ENCODE results near the gene ATG13. TPM values are rescaled to one million over a fixed set of nuclear protein-coding genes. Genes with fewer than 3 reads are reported as not detected.

Gene ATG13
- total RNA-seq, 1 donor from 2014 or later: 36.9 TPM

GRCh38 chr11:46633291-46634217 is 16.2 kb downstream of the ATG13 start:
- no peak overlapping the region for H3K4me3 ChIP-seq (ENCODE audit: low read depth, low read length)
- no peaks in the 10 kb centered on the region for H3K27me3 ChIP-seq (ENCODE audit: control insufficient read depth, insufficient read depth, low read length)
- DNase-seq (ENCODE audit: low read depth) (no peak), FAIRE-seq (no peak)
- TF ChIP-seq, protein P1, sequence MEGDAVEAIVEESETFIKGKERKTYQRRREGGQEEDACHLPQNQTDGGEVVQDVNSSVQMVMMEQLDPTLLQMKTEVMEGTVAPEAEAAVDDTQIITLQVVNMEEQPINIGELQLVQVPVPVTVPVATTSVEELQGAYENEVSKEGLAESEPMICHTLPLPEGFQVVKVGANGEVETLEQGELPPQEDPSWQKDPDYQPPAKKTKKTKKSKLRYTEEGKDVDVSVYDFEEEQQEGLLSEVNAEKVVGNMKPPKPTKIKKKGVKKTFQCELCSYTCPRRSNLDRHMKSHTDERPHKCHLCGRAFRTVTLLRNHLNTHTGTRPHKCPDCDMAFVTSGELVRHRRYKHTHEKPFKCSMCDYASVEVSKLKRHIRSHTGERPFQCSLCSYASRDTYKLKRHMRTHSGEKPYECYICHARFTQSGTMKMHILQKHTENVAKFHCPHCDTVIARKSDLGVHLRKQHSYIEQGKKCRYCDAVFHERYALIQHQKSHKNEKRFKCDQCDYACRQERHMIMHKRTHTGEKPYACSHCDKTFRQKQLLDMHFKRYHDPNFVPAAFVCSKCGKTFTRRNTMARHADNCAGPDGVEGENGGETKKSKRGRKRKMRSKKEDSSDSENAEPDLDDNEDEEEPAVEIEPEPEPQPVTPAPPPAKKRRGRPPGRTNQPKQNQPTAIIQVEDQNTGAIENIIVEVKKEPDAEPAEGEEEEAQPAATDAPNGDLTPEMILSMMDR (IDR thresholded peaks at IDR 0.05; ENCODE audit: insufficient read depth, low read length, severe bottlenecking): no peak
- H3K36me3 ChIP-seq (ENCODE audit: control insufficient read depth, insufficient read depth, low read length): peaks cover 3% of the 10 kb centered on the region

GRCh38 chr11:46635557-46636139 is 18.3 kb downstream of the ATG13 start:
- Histone ChIP-seq H3K4me3 (ENCODE audit: low read depth, low read length) (no peak overlapping the region), H3K36me3 (ENCODE audit: control insufficient read depth, insufficient read depth, low read length) (peaks cover 3% of the 10 kb centered on the region), H3K27me3 (ENCODE audit: control insufficient read depth, insufficient read depth, low read length) (no peaks in the 10 kb centered on the region)
- no peak for FAIRE-seq
- no peak for DNase-seq (ENCODE audit: low read depth)
- TF ChIP-seq, protein P1 (IDR thresholded peaks at IDR 0.05; ENCODE audit: insufficient read depth, low read length, severe bottlenecking): no peak

DNA sequence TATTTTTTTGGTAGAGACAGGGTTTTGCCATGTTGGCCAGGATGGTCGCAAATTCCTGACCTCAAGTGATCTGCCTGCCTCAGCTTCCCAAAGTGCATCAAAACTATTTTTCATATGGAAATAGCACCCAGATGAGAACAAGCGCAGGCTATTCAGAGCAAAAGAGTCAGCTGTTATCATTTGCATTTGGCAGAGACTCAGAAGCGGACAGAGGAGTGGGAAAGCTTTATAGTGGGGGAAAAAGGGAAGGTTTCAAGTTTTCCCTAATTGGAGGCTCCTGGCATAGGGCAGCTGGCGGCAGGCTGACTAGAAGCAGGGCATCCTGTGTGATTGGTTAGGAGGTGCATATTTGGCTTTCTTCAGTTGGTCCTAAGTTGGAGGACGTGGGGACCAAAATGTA is 20.2 kb downstream of the ATG13 start:
- TF ChIP-seq, protein P1 (IDR thresholded peaks at IDR 0.05; ENCODE audit: insufficient read depth, low read length, severe bottlenecking): no peak

GRCh38 chr11:46639197-46639839 is 22.0 kb downstream of the ATG13 start:
- TF ChIP-seq, protein P1 (IDR thresholded peaks at IDR 0.05; ENCODE audit: insufficient read depth, low read length, severe bottlenecking): no peak
- no peak for FAIRE-seq

More for the DNA sequence above, 20.2 kb downstream of the ATG13 start:
- no peaks in the 10 kb centered on the region for H3K27me3 ChIP-seq (ENCODE audit: control insufficient read depth, insufficient read depth, low read length)
- FAIRE-seq (no peak), DNase-seq (ENCODE audit: low read depth) (no peak)
- H3K36me3 ChIP-seq (ENCODE audit: control insufficient read depth, insufficient read depth, low read length): no peaks in the 10 kb centered on the region
- no peak overlapping the region for H3K4me3 ChIP-seq (ENCODE audit: low read depth, low read length)

DNA sequence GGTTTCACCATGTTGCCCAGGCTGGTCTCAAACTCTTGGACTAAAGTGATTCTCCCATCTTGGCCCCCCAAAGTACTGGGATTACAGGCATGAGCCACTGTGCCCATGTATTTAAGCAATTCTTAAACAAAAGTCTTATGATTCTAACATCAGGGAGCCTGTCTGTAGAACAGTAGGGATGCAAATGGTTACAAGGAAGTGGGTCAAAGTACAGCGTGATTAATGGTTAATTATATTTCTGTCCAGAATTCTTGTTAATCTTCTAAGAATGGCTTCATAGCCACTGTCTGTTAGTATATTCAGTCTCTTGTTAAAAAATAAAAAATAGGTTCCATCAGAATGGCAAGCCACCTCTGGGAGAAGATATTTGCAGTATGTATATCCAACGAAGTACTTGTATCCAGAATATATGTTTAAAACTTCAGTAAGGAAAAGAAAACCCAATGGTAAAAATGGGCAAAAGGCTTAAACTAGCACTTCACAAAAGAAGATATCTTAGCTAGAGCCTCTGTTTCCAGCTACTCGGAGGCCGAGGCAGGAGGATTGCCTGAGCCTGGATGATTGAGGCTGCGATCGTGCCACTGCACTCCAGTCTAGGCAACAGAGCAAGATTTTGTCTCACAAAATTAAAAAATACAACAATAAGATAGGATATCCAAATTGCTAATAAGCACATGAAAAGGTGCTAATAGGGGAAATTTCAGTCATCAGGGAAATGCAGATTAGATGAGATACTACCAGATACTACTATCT is 22.9 kb downstream of the ATG13 start:
- Histone ChIP-seq H3K4me3 (ENCODE audit: low read depth, low read length) (no peak overlapping the region), H3K36me3 (ENCODE audit: control insufficient read depth, insufficient read depth, low read length) (no peaks in the 10 kb centered on the region), H3K27me3 (ENCODE audit: control insufficient read depth, insufficient read depth, low read length) (no peaks in the 10 kb centered on the region)
- DNase-seq (ENCODE audit: low read depth) (no peak), FAIRE-seq (no peak)
- TF ChIP-seq, protein P1 (IDR thresholded peaks at IDR 0.05; ENCODE audit: insufficient read depth, low read length, severe bottlenecking): no peak

More at GRCh38 chr11:46639197-46639839, 22.0 kb downstream of the ATG13 start:
- DNase-seq (ENCODE audit: low read depth): no peak
- H3K36me3 ChIP-seq (ENCODE audit: control insufficient read depth, insufficient read depth, low read length): no peaks in the 10 kb centered on the region
- H3K4me3 ChIP-seq (ENCODE audit: low read depth, low read length): no peak overlapping the region
- no peaks in the 10 kb centered on the region for H3K27me3 ChIP-seq (ENCODE audit: control insufficient read depth, insufficient read depth, low read length)
